Right cardiac atrium (tissue), 5 donors: ENCODE results near the gene CFAP61. TPM values are rescaled to one million over a fixed set of nuclear protein-coding genes. Genes with fewer than 3 reads are reported as not detected.
"Not testable (repeated sequence)": the region's sequence is repeated elsewhere in the genome, so short reads cannot be mapped to it uniquely, and the experiment has no call there.

Experiments used
- ATAC-seq, 2 donors: fragments of 200-7000 bp; cut with Tn5 transposase; one replicate each; pipeline versions ENCODE4 v1.8.0 to v1.9.1; 2020; ENCODE audit warnings: moderate library complexity in 2 of 2, mild to moderate bottlenecking in 1 of 2
- DNase-seq, 3 donors: peaks; one replicate each; pipeline ENCODE4 v3.0.0-alpha.2; 2020
- H3K27ac ChIP-seq: one replicate; pipeline ENCODE4 v1.5.1; 2013; ENCODE audit warnings: mild to moderate bottlenecking, low read length, control low read depth, moderate library complexity
- H3K27me3 ChIP-seq: one replicate; pipeline ENCODE4 v1.6.1; 2013; ENCODE audit not compliant: control insufficient read depth, insufficient read depth
- H3K4me1 ChIP-seq: one replicate; pipeline ENCODE4 v1.6.1; 2013; ENCODE audit warnings: low read length; ENCODE audit not compliant: control insufficient read depth, insufficient read depth
- H3K4me3 ChIP-seq: one replicate; pipeline ENCODE4 v1.5.1; 2013; ENCODE audit warnings: low read length, control low read depth
- H3K9me3 ChIP-seq: one replicate; pipeline ENCODE4 v1.6.1; 2013; ENCODE audit warnings: low read length; ENCODE audit not compliant: control insufficient read depth
- WGBS: extraction: QIAGEN DNeasy Blood & Tissue Kit; methylation state at CpG from one replicate; pipeline ENCODE4 v1.1.7; 2013; 5-methylcytosine and 5-hydroxymethylcytosine counted together
- intact Hi-C, 4 donors: fragments of 100-400 bp; cut with DNase I; formaldehyde crosslinking; loops; one replicate each; pipeline versions ENCODE4 v1.11.0 to v1.14.0; 2022 to 2023
- polyA plus RNA-seq: library from polyadenylated mRNA; stranded (reverse); fragments of 200-250 nt; gene quantifications from one replicate; pipeline ENCODE4 v1.2.3, GENCODE V29; 2013
- total RNA-seq, 4 donors: library from RNA; stranded (reverse); fragmentation: NEBNext Ultra II Directional; extraction: Animal tissue kit (Norgen Biotek cat#: 25700); gene quantifications; one replicate each; pipeline ENCODE4 v1.2.1, GENCODE V29; 2021
- donor health status: healthy with polysubstance abuse.
- donor health status: DM: no; HTN: yes; CAD: no.
- donor health status: DM: no; HTN: no; CAD: no.
- donor health status: DM: no; HTN: yes; CAD: no; lungs with severe emphysema.
- donor health status: DM: yes; HTN: yes; CAD: no.

CFAP61 gene
- total and polyA plus RNA-seq, 5 donors = 0.11 to 2.4 (median 0.74) TPM; not detected in 1

GRCh38 chr20:20235681-20236080 lies 183.3 kb downstream of the CFAP61 start:
- Histone ChIP-seq H3K9me3 (no peaks in the 10 kb centered on the region), H3K4me1 (no peaks in the 10 kb centered on the region), H3K4me3 (no peak overlapping the region), H3K27me3 (no peaks in the 10 kb centered on the region), H3K27ac (no peak overlapping the region)
- 85% methylated on average over 4 of the region's 4 CpGs for WGBS
- intact Hi-C loops = loop anchor here (2.0 to 10.0 kb wide), 3 partner anchors 141 to 153 kb away; no protein-coding TSS in a partner anchor
- ATAC-seq = no peak
- no peak for DNase-seq

- H3K4me3 ChIP-seq = no peak overlapping the region
- H3K9me3 ChIP-seq = no peaks in the 10 kb centered on the region
- intact Hi-C loops = loop anchor here (2.0 to 10.0 kb wide), 3 partner anchors 143 to 155 kb away; no protein-coding TSS in a partner anchor
- peak; percentile 54 to 55 for ATAC-seq
- H3K4me1 ChIP-seq = no peaks in the 10 kb centered on the region
- 44% methylated on average over 11 of the region's 11 CpGs for WGBS
- no peak for DNase-seq
- no peaks in the 10 kb centered on the region for H3K27me3 ChIP-seq
- H3K27ac ChIP-seq = no peak overlapping the region
These were observed 185.0 kb downstream of the CFAP61 start for GRCh38 chr20:20237093-20237959.

- ATAC-seq = no peak
- no peak for DNase-seq
- Histone ChIP-seq H3K27me3 (no peaks in the 10 kb centered on the region), H3K9me3 (no peaks in the 10 kb centered on the region), H3K4me3 (no peak overlapping the region), H3K4me1 (no peaks in the 10 kb centered on the region), H3K27ac (no peak overlapping the region)
- 69% methylated on average over 1 of the region's 1 CpG for WGBS
- intact Hi-C loops = no loop called here
These were observed 189.6 kb downstream of the CFAP61 start for GRCh38 chr20:20241976-20242375.

GRCh38 chr20:20244384-20244783 lies 192.1 kb downstream of the CFAP61 start:
- intact Hi-C loops, H3K27ac ChIP-seq, H3K27me3 ChIP-seq, H3K9me3 ChIP-seq, H3K4me3 ChIP-seq, ATAC-seq, H3K4me1 ChIP-seq, DNase-seq: not testable (repeated sequence)
- 78% methylated on average over 1 of the region's 1 CpG for WGBS

GRCh38 chr20:20246996-20247633 lies 194.8 kb downstream of the CFAP61 start:
- DNase-seq (no peak), ATAC-seq (no peak)
- 72% methylated on average over 15 of the region's 15 CpGs for WGBS
- no peak overlapping the region for H3K4me3 ChIP-seq
- intact Hi-C loops = no loop called here
- H3K27me3 ChIP-seq = no peaks in the 10 kb centered on the region
- H3K27ac ChIP-seq = no peak overlapping the region
- no peaks in the 10 kb centered on the region for H3K4me1 ChIP-seq
- H3K9me3 ChIP-seq = no peaks in the 10 kb centered on the region

GRCh38 chr20:20248620-20249200 lies 196.4 kb downstream of the CFAP61 start:
- Histone ChIP-seq H3K4me1 (no peaks in the 10 kb centered on the region), H3K4me3 (no peak overlapping the region), H3K27me3 (no peaks in the 10 kb centered on the region), H3K27ac (no peak overlapping the region), H3K9me3 (no peaks in the 10 kb centered on the region)
- 79% methylated on average over 6 of the region's 6 CpGs for WGBS
- ATAC-seq (no peak), DNase-seq (no peak)
- intact Hi-C loops = no loop called here

- intact Hi-C loops = no loop called here
- Histone ChIP-seq H3K9me3 (no peaks in the 10 kb centered on the region), H3K27me3 (no peaks in the 10 kb centered on the region), H3K4me3 (no peak overlapping the region), H3K4me1 (no peaks in the 10 kb centered on the region), H3K27ac (no peak overlapping the region)
- ATAC-seq (no peak), DNase-seq (no peak)
- 80% methylated on average over 10 of the region's 10 CpGs for WGBS
These were observed 199.0 kb downstream of the CFAP61 start for GRCh38 chr20:20251317-20251716.

GRCh38 chr20:20251836-20252235 lies 199.5 kb downstream of the CFAP61 start:
- Histone ChIP-seq H3K27ac (no peak overlapping the region), H3K4me1 (no peaks in the 10 kb centered on the region), H3K9me3 (no peaks in the 10 kb centered on the region), H3K4me3 (no peak overlapping the region), H3K27me3 (no peaks in the 10 kb centered on the region)
- intact Hi-C loops = no loop called here
- DNase-seq (no peak), ATAC-seq (no peak)
- WGBS = 58% methylated on average over 8 of the region's 8 CpGs

GRCh38 chr20:20253039-20253743 lies 200.9 kb downstream of the CFAP61 start:
- Histone ChIP-seq H3K4me3 (no peak overlapping the region), H3K4me1 (no peaks in the 10 kb centered on the region), H3K27ac (no peak overlapping the region), H3K27me3 (no peaks in the 10 kb centered on the region), H3K9me3 (no peaks in the 10 kb centered on the region)
- intact Hi-C loops = no loop called here
- 73% methylated on average over 6 of the region's 6 CpGs for WGBS
- DNase-seq = no peak
- ATAC-seq = no peak

- intact Hi-C loops = no loop called here
- Histone ChIP-seq H3K9me3 (no peaks in the 10 kb centered on the region), H3K4me1 (no peaks in the 10 kb centered on the region), H3K27ac (no peak overlapping the region), H3K27me3 (no peaks in the 10 kb centered on the region), H3K4me3 (no peak overlapping the region)
- DNase-seq (no peak), ATAC-seq (no peak)
- 61% methylated on average over 6 of the region's 6 CpGs for WGBS
These were observed 201.5 kb downstream of the CFAP61 start for GRCh38 chr20:20253744-20254330.
